Activated CD4-positive, CD25-positive, alpha-beta regulatory T cell treated with anti-CD3 and anti-CD28 coated beads, Interleukin-2, amount 50 U/mL, for 16 hours (primary cell): ENCODE measurements around the gene GLRX.
"Not testable (repeated sequence)": the region's sequence is repeated elsewhere in the genome, so short reads cannot be mapped to it uniquely, and the experiment has no call there.

Experiments used
- DNase-seq: peaks from one replicate; pipeline ENCODE4 v3.0.0-alpha.2; 2020; ENCODE audit warnings: low read depth, low spot score

GLRX gene

DNA sequence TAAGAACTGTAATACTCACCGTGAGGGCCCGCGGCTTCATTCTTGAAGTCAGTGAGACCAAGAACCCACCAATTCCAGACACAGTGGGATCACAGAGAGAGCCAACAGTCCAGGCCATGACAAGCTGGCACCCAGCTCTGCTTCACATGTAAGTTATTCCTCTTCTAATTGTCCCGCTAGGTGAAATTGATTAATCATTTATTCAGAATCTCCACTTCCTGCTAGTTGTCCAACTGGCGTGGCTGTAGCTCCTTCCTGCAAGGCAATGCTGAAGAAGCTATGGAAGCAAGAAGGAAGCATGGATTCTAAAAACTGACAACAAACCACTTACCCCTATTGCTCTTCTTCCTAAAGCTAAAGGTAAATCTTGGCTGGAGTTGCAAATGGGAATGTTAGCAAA lies 30.0 kb upstream of the GLRX start:
- DNase-seq: no peak

DNA sequence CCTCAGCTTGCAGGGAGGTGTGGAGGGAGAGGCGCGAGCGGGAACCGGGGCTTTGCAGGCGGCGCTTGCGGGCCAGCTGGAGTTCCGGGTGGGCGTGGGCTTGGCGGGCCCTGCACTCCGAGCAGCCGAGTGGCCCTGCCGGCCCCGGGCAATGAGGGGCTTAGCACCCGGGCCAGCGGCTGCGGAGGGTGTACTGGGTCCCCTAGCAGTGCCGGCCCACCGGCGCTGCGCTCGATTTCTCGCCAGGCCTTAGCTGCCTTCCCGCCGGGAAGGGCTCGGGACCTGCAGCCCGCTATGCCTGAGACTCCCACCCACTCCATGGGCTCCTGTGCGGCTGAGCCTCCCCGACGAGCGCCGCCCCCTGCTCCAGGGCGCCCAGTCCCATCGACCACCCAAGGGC lies 28.6 kb upstream of the GLRX start:
- not testable (repeated sequence) for DNase-seq

DNA sequence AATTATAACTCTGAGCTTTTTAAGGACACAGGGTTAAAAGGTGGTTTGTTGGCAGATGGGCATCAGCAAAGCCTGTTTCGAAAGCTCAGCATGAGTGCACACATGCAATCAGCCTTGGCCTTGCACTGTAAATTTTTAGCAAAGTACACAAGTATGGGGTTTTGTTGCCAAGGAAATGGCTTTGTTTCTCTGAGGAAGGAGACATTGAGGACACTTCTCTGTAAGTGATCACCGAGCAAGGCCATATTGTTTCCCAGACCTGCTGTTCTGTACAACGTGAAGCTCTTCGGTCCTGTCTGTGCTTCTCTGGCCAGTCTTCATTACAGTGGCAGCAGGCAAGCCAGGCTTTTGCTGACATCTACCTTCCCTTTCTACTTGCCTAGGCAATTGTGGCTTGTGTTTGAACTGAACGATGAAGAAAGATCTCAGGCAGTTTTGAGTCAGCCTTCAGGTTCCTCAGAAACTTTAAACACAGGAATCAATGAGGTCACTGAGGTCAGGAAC lies 27.9 kb upstream of the GLRX start:
- DNase-seq: no peak

DNA sequence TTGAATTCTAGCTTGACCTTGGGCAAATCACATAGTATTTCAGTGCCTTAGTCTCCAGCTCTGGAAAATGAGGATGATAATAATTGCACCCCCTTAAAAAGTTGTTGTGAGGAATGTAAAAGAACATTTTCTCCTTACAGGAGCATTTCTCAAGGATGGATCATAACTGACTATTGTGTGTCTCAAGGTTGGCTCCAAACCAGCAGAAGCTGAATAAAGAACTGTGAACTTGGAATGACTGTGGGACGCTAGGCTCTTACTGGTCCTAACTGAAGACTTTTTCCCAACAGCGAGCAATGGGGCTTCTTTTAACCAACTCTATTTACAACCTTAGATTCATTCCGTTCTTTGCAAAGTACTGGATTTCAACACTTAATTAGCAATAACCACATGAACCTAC lies 26.2 kb upstream of the GLRX start:
- DNase-seq: no peak

DNA sequence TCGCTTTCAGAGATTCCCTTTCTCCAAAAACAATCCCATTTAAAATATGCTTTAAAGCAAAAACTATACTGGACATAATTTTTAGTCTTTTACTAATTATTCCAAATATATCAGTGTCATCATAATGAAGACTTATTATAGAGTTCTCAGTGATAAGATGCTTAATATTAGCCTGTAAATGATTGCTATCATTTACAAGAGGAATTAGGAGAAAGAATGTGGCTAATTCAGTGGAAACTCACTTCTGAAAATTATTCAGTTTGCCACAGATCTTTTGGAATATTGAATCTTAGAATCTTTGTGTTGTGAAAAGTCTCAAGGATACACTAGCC lies 24.7 kb upstream of the GLRX start:
- DNase-seq: no peak

DNA sequence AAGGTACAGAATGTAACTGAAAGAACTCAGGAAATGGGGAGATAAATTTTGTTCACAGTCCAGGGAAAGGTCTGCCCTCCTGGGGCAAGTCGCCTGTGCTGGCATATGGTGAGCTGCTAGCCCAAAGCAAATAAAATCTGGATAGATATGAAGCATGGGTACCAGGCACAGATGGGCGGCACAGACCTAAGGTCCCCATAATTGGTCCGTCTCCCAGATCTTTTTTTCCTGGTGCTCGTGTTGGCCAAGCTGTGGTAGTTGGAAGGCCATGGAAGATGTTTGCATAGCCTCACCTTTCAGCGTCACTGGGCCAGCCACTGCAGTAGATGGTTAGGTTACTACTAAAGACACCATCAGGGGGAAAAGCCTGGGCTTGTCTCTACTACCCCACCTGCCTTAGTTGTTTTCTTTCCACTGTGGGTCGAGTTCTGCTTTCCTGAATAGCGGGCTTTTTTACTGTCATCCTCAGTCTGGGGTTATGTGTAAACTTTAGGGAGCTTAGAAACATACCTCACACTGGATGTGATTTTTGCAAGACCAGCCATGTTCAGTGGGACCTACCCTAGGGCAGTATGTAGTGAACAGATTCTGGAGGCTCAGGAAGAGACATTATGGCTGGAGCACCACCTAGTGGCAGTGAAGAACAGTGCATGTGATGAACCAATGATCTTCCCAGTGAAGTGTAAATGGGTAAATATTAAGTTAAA lies 24.2 kb upstream of the GLRX start:
- peak; percentile 46 for DNase-seq

DNA sequence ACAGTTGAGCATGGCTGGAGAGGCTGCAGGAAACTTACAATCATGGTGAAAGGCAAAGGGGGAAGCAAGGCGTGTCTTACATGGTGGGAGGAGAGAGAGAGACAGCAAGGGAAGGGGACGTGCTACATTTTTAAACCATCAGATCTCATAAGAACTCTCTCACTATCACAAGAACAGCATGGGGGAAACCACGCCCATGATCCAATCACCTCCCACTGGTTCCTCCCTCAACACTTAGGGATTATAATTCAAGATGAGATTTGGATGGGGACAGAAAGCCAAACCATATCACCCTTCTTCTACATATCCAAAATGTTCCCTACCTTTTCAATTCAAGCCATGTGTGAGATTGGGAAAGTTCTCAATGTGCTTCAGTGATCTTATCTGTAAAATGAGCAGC lies 22.9 kb upstream of the GLRX start:
- no peak for DNase-seq

DNA sequence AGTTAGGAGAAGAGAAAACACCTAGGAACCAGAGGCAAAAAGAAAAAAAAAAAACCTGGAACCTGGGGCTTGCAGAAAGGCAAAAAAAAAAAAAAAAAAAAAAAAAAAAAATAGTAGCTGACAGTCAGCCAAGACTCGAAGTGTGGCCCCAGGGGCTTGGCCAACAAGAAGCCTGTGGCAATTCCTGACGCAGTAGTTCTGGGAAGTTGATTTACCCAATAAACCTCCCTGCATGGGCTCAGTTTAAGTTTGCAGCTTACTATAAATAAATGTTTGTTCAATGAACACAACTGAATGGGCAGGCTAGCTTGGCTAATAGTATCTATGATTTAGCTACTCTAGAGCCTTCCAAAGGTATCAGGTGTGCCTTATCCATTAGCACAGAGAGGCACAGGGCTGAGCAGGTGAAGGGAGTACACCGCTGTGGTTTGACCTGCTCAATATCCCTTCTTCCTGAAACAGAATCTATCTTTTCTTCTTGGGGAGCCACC lies 21.3 kb upstream of the GLRX start:
- no peak for DNase-seq

DNA sequence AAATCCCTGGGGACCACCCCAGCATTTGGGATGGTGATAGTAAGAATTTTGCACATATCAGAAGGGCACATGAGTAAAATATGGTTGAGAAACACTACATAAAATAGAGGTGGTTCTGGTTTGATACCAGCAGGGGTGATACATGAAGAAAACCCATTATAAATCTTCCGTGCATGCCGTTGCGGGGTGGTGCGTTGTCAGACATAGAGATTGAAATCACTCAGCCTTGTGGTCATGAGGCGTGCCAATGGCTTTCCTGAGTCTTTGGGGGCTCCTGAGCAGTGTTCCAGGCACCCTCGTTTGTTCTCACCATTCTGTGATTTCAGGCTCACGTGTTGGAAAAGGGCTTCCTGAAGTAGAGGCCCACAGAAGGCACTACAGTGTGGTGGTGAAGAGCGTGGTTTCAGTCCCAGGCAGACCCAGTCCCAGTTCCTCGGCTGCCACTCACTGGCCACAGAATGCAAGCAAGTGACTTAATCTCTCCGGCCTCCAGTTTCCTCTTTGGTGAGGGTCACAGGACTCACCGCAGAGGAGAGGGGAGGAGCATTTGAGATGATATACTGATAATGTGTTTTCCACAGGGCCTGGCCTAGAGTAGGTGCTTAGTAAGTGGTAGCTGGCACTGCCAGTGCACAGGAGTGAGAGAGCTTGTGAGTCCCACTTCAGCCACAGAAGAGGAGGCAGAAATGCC lies 20.5 kb upstream of the GLRX start:
- peak; percentile 15 for DNase-seq

DNA sequence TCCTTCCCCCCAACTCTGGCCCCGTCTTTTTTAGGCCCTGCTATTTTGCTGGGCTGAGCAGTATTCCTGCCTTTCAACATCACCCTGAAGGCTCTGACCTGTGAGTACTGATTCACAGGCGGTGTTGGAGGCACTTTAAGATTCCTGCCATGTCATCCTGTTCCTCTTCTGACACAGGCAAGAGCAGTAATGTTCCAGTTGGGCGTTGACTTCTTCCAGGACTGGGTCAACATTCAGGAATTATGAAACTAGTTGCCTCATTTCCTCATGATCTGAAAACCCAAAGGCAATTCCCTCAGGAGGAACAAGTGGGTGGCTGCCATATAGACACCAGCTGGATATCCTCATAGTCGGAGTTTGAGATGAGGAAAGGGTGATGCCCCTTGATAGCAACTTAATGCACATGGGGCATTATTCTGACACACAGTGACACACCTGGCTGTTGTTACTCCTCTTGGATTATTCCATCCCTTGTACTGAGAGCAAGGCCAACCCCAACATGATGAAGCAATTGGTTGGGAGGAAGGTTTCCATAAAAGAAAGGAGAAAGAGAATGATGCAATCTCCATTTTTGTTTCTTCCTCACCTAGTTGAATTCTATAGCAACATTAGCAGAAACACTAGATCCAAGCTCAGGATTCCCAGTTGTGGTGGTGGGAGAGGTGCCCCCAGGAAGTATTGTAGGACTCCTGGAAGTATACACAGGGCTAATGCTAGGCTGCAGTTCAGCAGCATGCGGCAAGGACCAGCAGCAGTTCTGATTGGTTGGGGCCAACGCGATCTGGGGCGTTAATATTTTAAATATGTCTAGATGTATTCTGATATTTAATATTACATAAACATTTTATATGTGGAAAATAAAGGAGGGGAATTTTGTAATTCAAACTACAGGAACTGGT lies 19.6 kb upstream of the GLRX start:
- DNase-seq: no peak

DNA sequence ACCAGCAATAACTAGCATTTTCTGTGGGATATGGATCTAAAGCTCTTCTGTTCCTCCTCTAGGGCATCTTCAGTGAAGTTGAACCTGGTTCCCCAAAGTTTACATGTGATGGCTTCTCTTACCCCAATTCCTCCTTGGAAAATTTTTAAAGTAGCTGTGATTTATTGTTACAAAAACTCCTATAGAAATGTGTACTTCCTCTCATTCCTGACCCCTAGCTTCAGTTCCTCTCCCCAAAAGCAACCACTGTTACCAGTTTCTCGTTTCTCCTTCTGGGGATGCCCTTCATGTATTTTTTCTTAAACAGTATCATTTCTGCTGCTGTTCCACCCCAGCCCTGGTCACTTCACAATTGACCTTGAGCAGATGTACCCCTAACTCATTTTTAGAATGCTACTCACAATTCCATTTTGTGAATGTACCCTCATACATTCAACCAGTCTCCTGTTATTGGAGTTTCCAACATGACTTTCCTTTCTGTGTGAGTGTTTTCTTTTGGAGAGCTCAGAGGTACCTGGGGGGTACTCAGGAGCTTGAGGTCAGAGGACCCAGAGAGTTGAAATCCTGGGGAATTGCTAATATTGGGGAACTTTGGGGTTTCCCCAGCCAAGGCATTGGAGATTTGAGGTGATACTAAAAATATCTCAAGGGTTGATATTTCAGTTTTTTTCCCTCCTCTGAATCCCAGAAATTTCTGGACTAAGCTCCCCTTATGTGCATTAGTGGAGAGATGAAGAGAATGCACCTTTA lies 18.6 kb upstream of the GLRX start:
- DNase-seq: no peak

DNA sequence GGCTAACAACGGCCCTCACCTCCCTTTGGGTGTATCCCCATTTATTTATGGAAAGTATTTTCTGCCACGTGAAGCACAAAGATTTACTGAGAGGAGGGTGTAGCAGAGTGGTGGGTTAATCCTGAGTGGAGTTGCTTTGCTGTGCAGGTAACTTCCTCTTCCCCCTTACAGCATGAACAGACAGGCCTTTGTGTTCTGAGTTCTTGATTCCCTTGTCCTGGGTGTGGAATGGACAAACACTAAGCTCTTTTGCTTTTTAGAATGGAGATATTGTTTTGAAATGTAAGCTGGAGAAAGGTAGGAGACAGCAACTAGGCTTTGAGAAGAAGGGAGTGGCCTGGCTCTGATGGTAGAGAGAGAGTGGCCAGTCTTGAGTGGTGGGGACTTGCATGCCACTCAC lies 17.1 kb upstream of the GLRX start:
- DNase-seq: no peak

DNA sequence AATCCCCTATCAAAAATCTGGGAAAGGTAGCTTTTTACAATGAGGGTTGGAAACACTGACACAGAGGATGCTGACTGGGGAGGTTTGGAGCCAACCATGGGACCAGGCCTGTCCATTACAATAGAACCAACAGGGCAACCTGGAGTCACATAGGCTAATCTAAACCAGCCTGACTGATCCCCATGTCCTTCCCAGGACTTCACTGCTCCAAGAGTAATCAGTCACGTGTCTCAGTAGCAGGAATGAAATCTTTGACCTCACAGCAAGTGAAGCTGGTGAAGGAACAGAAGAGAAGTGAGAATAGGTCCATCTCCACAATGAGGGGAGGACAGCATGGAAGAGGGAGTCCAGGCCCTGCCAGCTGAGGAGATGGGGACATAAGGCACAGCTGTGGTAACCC lies 16.0 kb upstream of the GLRX start:
- DNase-seq: no peak

DNA sequence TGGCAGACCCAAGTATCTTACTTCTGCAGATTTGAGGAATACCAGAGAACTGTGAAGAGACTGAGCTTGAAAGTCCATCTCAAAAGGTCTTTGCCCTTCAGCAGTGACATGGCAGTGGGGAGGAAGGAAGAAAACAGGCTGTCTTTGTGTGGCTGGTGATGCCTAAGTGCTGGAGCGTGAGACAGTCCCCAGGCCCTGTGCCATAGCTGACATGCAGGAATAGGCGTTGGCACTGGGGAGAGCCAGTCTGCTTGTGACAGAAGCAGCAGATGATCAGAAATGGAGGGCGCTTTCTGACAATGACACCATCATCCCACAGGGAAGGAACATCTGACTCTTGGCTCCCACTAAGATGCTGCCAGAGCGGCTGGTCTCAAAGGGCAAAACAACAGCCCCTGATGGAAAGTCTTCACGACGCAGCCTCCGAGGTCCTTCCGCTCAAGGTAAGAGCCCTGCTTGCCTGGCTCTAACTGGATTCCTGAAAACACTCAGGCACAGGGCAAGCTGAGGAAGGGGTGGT lies 15.5 kb upstream of the GLRX start:
- DNase-seq: no peak

DNA sequence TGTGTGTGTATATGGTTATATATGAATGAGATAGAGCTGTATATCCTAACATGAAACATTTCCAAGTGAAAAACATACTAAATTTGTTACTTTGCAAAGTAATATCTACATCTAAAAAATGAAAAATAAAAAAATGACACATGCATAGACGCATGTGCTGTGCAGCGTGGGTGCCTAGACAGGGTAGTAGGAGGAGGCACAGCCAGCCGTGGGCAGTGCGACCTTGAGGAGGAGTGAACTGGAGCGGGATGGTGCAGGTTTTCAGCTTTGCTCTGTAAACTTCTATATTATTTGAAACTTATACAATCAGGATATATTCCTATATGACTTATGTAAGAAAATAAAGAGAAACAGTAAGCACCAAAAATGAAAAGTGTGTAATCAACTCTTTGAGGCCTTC lies 15.0 kb upstream of the GLRX start:
- DNase-seq: no peak

DNA sequence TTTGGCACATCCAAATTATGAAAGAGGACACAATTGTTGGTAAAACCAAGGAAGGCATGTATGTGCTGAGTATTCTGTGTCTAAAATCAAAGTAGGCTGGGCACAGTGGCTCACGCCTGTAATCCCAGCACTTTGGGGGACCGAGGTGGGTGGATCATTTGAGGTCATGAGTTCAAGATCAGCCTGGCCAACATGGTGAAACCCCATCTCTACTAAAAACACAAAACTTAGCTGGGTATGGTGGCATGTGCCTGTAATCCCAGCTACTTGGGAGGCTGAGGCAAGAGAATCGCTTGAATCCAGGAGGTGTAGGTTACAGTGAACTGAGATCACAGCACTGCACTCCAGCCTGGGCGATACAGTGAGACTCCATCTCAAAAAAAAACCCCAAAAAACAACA lies 14.4 kb upstream of the GLRX start:
- not testable (repeated sequence) for DNase-seq

DNA sequence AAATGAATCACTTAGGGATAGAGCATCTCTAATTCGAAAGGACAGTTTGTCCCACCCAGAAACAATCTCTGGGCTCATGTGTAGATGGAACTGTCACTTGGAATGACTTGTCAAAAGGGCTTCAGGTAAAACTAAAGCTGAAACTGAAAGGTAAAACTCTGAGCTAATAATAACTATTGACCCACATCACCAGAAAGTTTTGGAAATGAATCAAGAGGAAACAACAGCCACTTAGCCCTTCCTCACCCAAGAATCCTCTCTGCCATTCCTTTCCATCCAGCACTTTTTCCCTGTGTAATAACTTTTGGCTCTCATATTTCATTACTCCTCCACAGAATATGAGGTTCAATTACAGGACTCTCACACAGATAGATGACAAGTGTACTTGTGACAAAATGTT lies 14.0 kb upstream of the GLRX start:
- DNase-seq: no peak

DNA sequence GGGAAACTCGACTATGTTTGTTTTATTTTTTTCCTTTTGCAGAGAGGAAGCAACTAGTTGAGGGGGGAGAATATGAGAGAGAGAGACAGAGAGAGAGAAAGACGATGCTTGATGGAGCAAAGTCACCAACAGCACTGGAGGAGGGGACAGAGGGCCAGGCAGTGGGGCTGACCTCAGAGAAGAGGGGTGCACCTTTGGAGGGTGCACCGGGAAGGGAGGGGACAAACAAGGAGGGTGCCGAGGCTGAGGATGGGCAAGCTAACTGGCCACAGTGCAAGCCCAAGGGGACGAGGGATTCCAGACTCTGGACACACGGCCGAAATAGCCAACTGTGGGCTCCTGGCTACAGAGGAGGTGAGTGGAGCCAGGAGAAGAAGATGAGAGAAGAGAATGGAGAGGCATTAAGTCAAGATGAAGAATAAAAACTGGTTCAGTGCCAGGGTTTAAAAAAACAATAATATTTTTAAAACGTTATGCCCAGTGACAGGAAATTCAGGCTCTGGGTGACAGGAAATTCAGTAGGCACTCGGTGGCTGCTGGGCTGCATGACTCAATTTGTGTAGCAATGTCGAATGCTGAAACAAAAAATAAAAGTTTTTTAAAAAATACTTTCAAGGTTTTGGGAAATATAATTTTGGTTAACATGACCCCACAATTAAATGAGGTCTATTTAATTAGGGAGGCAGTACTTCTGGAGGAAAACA lies 13.3 kb upstream of the GLRX start:
- DNase-seq: no peak

DNA sequence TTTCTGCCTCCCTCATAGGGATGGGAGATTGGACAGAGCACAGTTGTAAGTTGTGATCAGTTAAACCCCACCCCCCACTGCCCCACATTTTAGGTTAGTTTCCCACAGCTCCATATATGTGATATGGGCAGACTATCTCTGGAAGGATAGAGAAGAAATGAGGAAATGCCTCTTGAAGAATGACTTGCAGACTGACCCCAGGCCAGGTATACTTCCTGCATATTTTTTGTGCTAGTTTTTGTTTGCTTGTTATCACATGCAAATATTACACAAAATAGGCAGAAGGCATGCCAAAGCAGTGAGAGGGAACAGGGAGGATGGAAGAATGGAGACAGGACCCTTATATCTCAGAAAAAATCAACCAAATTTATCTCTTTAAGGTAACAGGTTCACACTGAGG lies 10.1 kb upstream of the GLRX start:
- no peak for DNase-seq

DNA sequence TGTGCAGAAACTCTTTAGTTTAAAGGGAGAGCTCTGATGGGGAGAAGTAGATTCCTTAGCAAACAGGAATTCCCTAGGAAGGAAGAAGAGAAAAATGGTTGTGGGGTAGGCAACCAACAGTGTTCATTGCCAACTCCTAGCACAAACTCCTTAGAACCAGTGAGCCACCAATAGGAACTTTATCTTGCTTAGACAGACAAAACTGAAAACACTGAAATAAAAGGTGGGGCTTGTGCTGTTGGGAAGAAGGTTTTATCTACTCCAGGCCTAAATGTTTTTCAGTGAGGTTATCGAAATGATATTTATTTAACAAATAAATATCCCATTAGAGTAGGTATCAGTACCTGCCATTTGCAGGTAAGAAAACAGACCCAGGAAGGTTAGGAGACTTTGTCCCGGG lies 7.7 kb upstream of the GLRX start:
- no peak for DNase-seq

DNA sequence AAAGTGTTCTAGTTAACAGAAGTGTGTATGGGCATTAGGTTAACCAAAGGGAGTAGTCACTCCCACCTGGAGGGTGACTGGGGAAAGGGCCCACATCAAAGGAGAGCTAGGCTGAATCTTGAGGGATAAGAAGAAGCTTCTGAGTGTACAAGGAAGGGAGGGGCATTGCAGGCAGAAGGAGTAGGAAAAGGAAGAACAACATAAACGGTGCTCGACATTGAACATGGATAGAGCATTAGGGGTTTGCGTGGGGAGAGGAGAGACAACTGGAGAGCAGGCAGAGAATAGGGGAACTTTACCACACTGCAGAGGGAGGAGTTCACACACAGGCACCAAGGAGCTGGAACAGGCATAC lies 5.3 kb upstream of the GLRX start:
- no peak for DNase-seq
